NCI-H510A treated with DMSO at 0.1 percent for 48 hours (cell line): ENCODE measurements around the gene POGLUT2.

Experiments
- DNase-seq: peaks from one replicate; lab custom pipeline; 2025; lab: John Stamatoyannopoulos, UW

POGLUT2 gene

GRCh38 chr13:102798581-102799425, at the start of gene POGLUT2, which contains the start of gene BIVM:
POGLUT2 (minus strand) TSS chr13:102798976; CDS start chr13:102798670, 306 bp downstream.
BIVM (plus strand) TSS chr13:102799119; CDS start chr13:102807268, 8,149 bp downstream.
- DNase-seq: peak; percentile 46

GRCh38 chr13:102847272-102848234, 48.8 kb upstream of the POGLUT2 start:
- DNase-seq: peak; percentile 6

GRCh38 chr13:102846261-102847015, 47.7 kb upstream of the POGLUT2 start:
- peak; percentile 18 for DNase-seq

GRCh38 chr13:102845630-102846260, 47.0 kb upstream of the POGLUT2 start, which contains the start of gene ERCC5:
ERCC5 (plus strand) TSS chr13:102846032; CDS start chr13:102846267, 235 bp downstream.
- peak; percentile 64 for DNase-seq

- no peak for DNase-seq
Observed at GRCh38 chr13:102845289-102845629, 46.5 kb upstream of the POGLUT2 start.

- DNase-seq: no peak
Observed at GRCh38 chr13:102839462-102839861, 40.7 kb upstream of the POGLUT2 start.

GRCh38 chr13:102838982-102839381, 40.2 kb upstream of the POGLUT2 start:
- DNase-seq: no peak

- no peak for DNase-seq
Observed at GRCh38 chr13:102838273-102838672, 39.5 kb upstream of the POGLUT2 start.

GRCh38 chr13:102836471-102836870, 37.7 kb upstream of the POGLUT2 start:
- no peak for DNase-seq

GRCh38 chr13:102830646-102831045, 31.9 kb upstream of the POGLUT2 start:
- peak; percentile 1 for DNase-seq

- DNase-seq: no peak
Observed at GRCh38 chr13:102825921-102826706, 27.3 kb upstream of the POGLUT2 start.

- DNase-seq: no peak
Observed at GRCh38 chr13:102825400-102825799, 26.6 kb upstream of the POGLUT2 start.

- DNase-seq: no peak
Observed at GRCh38 chr13:102817907-102818306, 19.1 kb upstream of the POGLUT2 start.

- no peak for DNase-seq
Observed at GRCh38 chr13:102817241-102817640, 18.5 kb upstream of the POGLUT2 start.

- no peak for DNase-seq
Observed at GRCh38 chr13:102816708-102817107, 17.9 kb upstream of the POGLUT2 start.

- DNase-seq: no peak
Observed at GRCh38 chr13:102815788-102816187, 17.0 kb upstream of the POGLUT2 start.

- DNase-seq: no peak
Observed at GRCh38 chr13:102814793-102815192, 16.0 kb upstream of the POGLUT2 start.

- DNase-seq: no peak
Observed at GRCh38 chr13:102814025-102814607, 15.3 kb upstream of the POGLUT2 start.

- DNase-seq: no peak
Observed at GRCh38 chr13:102812611-102813287, 14.0 kb upstream of the POGLUT2 start.
